Spinal cord (tissue), 10 donors: Measurements from ENCODE around the gene TTC39A. TPM values are rescaled to one million over a fixed set of nuclear protein-coding genes. Genes with fewer than 3 reads are reported as not detected.
"Not testable (repeated sequence)": the region's sequence is repeated elsewhere in the genome, so short reads cannot be mapped to it uniquely, and the experiment has no call there.

Experiments used
- DNase-seq, 6 donors: peaks; one replicate each; pipeline versions ENCODE4 v3.0.0 to v3.0.0-alpha.2; 2013 to 2015; ENCODE audit warnings: low spot score in 6 of 6, low read depth in 4 of 6
- H3K27ac ChIP-seq: one replicate; pipeline ENCODE4 v1.5.1; 2013; ENCODE audit warnings: low read depth, low read length, control low read depth
- H3K27me3 ChIP-seq: one replicate; pipeline ENCODE4 v1.6.1; 2013; ENCODE audit warnings: low read length; ENCODE audit not compliant: control insufficient read depth, insufficient read depth
- H3K36me3 ChIP-seq: one replicate; pipeline ENCODE4 v1.6.1; 2013; ENCODE audit warnings: low read length; ENCODE audit not compliant: control insufficient read depth, insufficient read depth
- H3K4me1 ChIP-seq: one replicate; pipeline ENCODE4 v1.6.1; 2013; ENCODE audit warnings: low read length; ENCODE audit not compliant: control insufficient read depth, insufficient read depth
- H3K4me3 ChIP-seq: one replicate; pipeline ENCODE4 v1.5.1; 2013; ENCODE audit warnings: low read depth, low read length, control low read depth
- H3K9me3 ChIP-seq: one replicate; pipeline ENCODE4 v1.6.1; 2013; ENCODE audit warnings: low read length; ENCODE audit not compliant: control insufficient read depth, insufficient read depth
- WGBS: methylation state at CpG from one replicate; pipeline ENCODE4 v1.1.5; 2013; ENCODE audit warnings: missing lambda C conversion rate; ENCODE audit not compliant: insufficient coverage; 5-methylcytosine and 5-hydroxymethylcytosine counted together
- polyA plus RNA-seq, 2 donors: library from polyadenylated mRNA; unstranded; fragments of 120-200 nt; gene quantifications; one replicate each; pipeline ENCODE4 v1.2.1, GENCODE V29; 2013; ENCODE audit not compliant: insufficient read length in 2 of 2
- total RNA-seq, 2 donors: library from RNA; depleted of rRNA in 1 of 2; stranded (reverse); fragments of 120-200 nt in 1 of 2; fragments of >200 nt in 1 of 2; gene quantifications; one replicate each; pipeline versions ENCODE4 v1.2.3 to v1.2.4, GENCODE V29; 2013 to 2014
- donor health status: healthy.

TTC39A gene
- total and polyA plus RNA-seq, 4 donors: 3.3 to 15.1 (median 11.5) TPM

GRCh38 chr1:51263147-51263877 lies 67.0 kb downstream of the TTC39A start:
- Histone ChIP-seq H3K4me1 (no peaks in the 10 kb centered on the region), H3K36me3 (no peaks in the 10 kb centered on the region), H3K9me3 (no peaks in the 10 kb centered on the region), H3K27me3 (no peaks in the 10 kb centered on the region), H3K4me3 (no peak overlapping the region), H3K27ac (no peak overlapping the region)
- DNase-seq: no peak
- WGBS: 67% methylated on average over 1 of the region's 4 CpGs

- Histone ChIP-seq H3K4me1 (no peaks in the 10 kb centered on the region), H3K4me3 (no peak overlapping the region), H3K36me3 (peaks cover 8% of the 10 kb centered on the region), H3K9me3 (no peaks in the 10 kb centered on the region), H3K27me3 (no peaks in the 10 kb centered on the region), H3K27ac (no peak overlapping the region)
- no peak for DNase-seq
- WGBS: 90% methylated on average over 3 of the region's 3 CpGs
These were observed 75.0 kb downstream of the TTC39A start for GRCh38 chr1:51255331-51255730.

- no peaks in the 10 kb centered on the region for H3K27me3 ChIP-seq
- no peak for DNase-seq
- no peaks in the 10 kb centered on the region for H3K4me1 ChIP-seq
- no peak overlapping the region for H3K27ac ChIP-seq
- WGBS: no CpG with 5 or more reads among the region's 5 CpGs
- H3K9me3 ChIP-seq: no peaks in the 10 kb centered on the region
- no peak overlapping the region for H3K4me3 ChIP-seq
- peaks cover 8% of the 10 kb centered on the region for H3K36me3 ChIP-seq
These were observed 76.7 kb downstream of the TTC39A start for GRCh38 chr1:51253691-51254090.

- H3K9me3 ChIP-seq: no peaks in the 10 kb centered on the region
- no peaks in the 10 kb centered on the region for H3K27me3 ChIP-seq
- WGBS: 100% methylated on average over 4 of the region's 6 CpGs
- DNase-seq: no peak
- no peak overlapping the region for H3K4me3 ChIP-seq
- no peak overlapping the region for H3K27ac ChIP-seq
- H3K36me3 ChIP-seq: peaks cover 8% of the 10 kb centered on the region
- no peaks in the 10 kb centered on the region for H3K4me1 ChIP-seq
These were observed 78.0 kb downstream of the TTC39A start for GRCh38 chr1:51252366-51252765.

GRCh38 chr1:51251165-51251564 lies 79.2 kb downstream of the TTC39A start:
- 94% methylated on average over 16 of the region's 20 CpGs for WGBS
- H3K4me3 ChIP-seq, DNase-seq, H3K27me3 ChIP-seq, H3K9me3 ChIP-seq, H3K4me1 ChIP-seq, H3K36me3 ChIP-seq, H3K27ac ChIP-seq: not testable (repeated sequence)

GRCh38 chr1:51250729-51251128 lies 79.6 kb downstream of the TTC39A start:
- H3K27ac ChIP-seq, H3K4me3 ChIP-seq, DNase-seq, H3K4me1 ChIP-seq, H3K9me3 ChIP-seq, H3K27me3 ChIP-seq, H3K36me3 ChIP-seq: not testable (repeated sequence)
- 98% methylated on average over 12 of the region's 14 CpGs for WGBS

- H3K9me3 ChIP-seq: no peaks in the 10 kb centered on the region
- no peaks in the 10 kb centered on the region for H3K4me1 ChIP-seq
- no peak overlapping the region for H3K27ac ChIP-seq
- WGBS: no CpG with 5 or more reads among the region's 1 CpG
- H3K27me3 ChIP-seq: no peaks in the 10 kb centered on the region
- no peak overlapping the region for H3K4me3 ChIP-seq
- no peak for DNase-seq
- peaks cover 9% of the 10 kb centered on the region for H3K36me3 ChIP-seq
These were observed 80.9 kb downstream of the TTC39A start for GRCh38 chr1:51249445-51249844.

GRCh38 chr1:51247499-51247898 lies 82.9 kb downstream of the TTC39A start:
- DNase-seq: no peak
- Histone ChIP-seq H3K27me3 (no peaks in the 10 kb centered on the region), H3K4me3 (no peak overlapping the region), H3K4me1 (no peaks in the 10 kb centered on the region), H3K9me3 (no peaks in the 10 kb centered on the region), H3K27ac (no peak overlapping the region), H3K36me3 (peaks cover 12% of the 10 kb centered on the region)
- no CpG with 5 or more reads among the region's 1 CpG for WGBS

- no peaks in the 10 kb centered on the region for H3K4me1 ChIP-seq
- no peak for DNase-seq
- H3K36me3 ChIP-seq: peaks cover 12% of the 10 kb centered on the region
- no peak overlapping the region for H3K4me3 ChIP-seq
- H3K27ac ChIP-seq: no peak overlapping the region
- WGBS: 80% methylated on average over 1 of the region's 2 CpGs
- H3K9me3 ChIP-seq: no peaks in the 10 kb centered on the region
- H3K27me3 ChIP-seq: no peaks in the 10 kb centered on the region
These were observed 83.3 kb downstream of the TTC39A start for GRCh38 chr1:51247022-51247421.

GRCh38 chr1:51242546-51242945 lies 87.8 kb downstream of the TTC39A start:
- no peak overlapping the region for H3K27ac ChIP-seq
- H3K4me1 ChIP-seq: peaks cover 5% of the 10 kb centered on the region
- WGBS: no CpG with 5 or more reads among the region's 4 CpGs

More at GRCh38 chr1:51242546-51242945, 87.8 kb downstream of the TTC39A start:
- Histone ChIP-seq H3K9me3 (no peaks in the 10 kb centered on the region), H3K36me3 (peaks cover 3% of the 10 kb centered on the region), H3K4me3 (no peak overlapping the region), H3K27me3 (no peaks in the 10 kb centered on the region)
- no peak for DNase-seq
